Testis (tissue), 2 donors: ENCODE data around the gene SP5.

Source experiments
- POLR2A ChIP-seq: fragments of 450-650 bp; IDR thresholded peaks from one replicate; pipeline ENCODE4 v1.6.1; 2017; ENCODE audit warnings: antibody characterized with exemption, mild to moderate bottlenecking, moderate library complexity
- TF ChIP-seq, protein P1 (sequence below), 3 experiments: fragments of 450-650 bp in 2 of 3; fragments of 200-600 bp in 1 of 3; sonication (generic) in 1 of 3; IDR thresholded peaks; one replicate each; pipeline ENCODE4 v1.5.1; 2016 to 2019; ENCODE audit warnings: antibody characterized with exemption in 3 of 3, mild to moderate bottlenecking in 2 of 3, moderate library complexity in 1 of 3

DNA sequence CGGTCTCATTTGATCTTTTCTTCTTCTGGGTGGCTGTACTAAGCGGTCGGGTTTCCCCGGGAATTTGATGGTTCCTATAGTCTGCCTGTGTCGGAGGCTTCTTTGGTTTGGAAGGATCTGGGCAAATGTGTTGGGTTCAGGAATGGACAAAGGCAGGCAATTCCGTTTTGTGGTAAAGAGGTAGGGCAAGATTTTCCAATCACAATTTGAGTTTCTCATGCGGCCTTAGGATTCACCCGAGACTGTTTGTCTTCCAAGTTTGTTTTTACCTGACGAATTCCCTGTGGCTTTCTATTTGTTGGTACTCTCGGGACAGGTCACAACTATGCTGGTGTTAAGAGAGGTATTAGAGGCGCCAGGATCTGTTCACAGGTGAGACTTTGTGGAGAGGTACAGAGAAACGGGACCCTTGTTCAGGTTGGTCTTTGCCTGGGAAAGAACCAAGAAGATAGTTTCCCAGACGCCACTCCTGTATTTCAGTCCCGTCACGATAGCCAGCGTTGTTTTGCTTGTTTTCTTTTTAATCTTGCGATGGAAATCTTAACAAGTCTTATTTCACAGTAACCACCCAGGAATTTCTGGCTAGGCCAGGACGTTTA, 3.0 kb downstream of the SP5 start:
- no peak for TF ChIP-seq POLR2A
- TF ChIP-seq, protein P1, sequence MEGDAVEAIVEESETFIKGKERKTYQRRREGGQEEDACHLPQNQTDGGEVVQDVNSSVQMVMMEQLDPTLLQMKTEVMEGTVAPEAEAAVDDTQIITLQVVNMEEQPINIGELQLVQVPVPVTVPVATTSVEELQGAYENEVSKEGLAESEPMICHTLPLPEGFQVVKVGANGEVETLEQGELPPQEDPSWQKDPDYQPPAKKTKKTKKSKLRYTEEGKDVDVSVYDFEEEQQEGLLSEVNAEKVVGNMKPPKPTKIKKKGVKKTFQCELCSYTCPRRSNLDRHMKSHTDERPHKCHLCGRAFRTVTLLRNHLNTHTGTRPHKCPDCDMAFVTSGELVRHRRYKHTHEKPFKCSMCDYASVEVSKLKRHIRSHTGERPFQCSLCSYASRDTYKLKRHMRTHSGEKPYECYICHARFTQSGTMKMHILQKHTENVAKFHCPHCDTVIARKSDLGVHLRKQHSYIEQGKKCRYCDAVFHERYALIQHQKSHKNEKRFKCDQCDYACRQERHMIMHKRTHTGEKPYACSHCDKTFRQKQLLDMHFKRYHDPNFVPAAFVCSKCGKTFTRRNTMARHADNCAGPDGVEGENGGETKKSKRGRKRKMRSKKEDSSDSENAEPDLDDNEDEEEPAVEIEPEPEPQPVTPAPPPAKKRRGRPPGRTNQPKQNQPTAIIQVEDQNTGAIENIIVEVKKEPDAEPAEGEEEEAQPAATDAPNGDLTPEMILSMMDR (IDR thresholded peaks at IDR 0.05): no peak
